Astrocyte (in vitro differentiated cells and primary cell): ENCODE measurements around the gene PLD4.

ENCODE experiments used
- CTCF ChIP-seq: IDR thresholded peaks from 2 replicates; pipeline ENCODE4 v1.5.1; 2011; ENCODE audit warnings: low read depth, mild to moderate bottlenecking, inconsistent platforms, low read length, moderate library complexity; ENCODE audit not compliant: insufficient read depth
- EZH2 ChIP-seq: IDR thresholded peaks from 2 replicates; pipeline ENCODE4 v1.6.1; 2012; ENCODE audit warnings: mild to moderate bottlenecking, low read length, inconsistent platforms; ENCODE audit not compliant: insufficient read depth

DNA sequence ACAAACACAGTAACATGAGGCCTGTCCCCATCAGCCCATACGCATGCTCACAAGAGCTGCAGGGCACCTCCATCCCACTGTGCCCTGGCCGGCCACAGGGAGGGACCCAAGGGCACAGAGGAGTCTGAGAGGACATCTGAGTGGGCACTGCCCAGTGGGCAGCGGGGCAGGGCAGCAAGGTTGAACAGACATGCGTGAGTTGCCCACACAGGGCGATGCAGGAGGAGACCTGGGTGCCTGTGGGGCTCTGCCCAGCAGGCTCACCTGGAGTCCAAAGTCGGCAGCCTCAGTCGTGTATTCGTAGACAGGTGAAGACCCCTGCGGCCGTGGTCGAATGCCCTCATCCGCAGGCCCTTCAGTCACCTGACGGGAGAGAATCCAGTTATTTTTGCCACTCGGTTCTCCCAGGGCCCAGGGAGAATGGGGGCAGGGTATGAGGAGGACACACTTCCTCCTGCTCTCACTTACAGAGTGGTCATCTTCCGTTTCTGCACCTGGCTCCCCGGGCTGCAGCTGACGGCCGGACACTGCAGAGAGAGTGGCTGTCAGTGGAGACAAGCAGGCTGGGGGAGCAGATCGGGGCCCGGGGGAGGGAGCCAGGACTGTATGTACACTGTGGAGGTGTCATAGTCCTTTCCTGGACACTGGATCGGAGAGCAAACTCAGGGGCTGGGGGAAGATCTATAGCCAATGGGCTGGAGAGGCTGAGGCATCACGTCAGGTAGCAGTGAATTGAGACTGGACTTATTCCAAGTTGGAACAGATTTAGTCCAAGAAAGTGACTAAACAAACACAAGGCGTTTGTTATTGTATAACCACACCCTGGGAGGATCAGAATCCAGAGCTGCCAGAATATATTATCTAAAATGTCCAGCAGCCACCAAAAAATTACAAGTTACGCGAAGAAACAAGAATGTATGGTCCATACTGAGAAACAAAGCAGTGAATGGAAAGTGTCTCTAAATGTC lies 32.8 kb downstream of the PLD4 start:
- no peak for TF ChIP-seq CTCF
- TF ChIP-seq EZH2: no peak
